IMR-90 (cell line): ENCODE data around the gene DNMT1. TPM values are rescaled to one million over a fixed set of nuclear protein-coding genes. Genes with fewer than 3 reads are reported as not detected.

Source experiments
- ATAC-seq: fragments of 200-7000 bp; cut with Tn5 transposase; 2 replicates; pipeline ENCODE4 v1.9.1; 2020; ENCODE audit warnings: low read depth, mild to moderate bottlenecking, moderate library complexity
- BruUV-seq: library from RNA; stranded (reverse); fragments of 400-500 nt; replicated peaks from 2 replicates; lab custom pipeline; 2021; lab: Mats Ljungman, UMichigan
- CTCF ChIA-PET: fragments of 300-600 bp; formaldehyde crosslinking; extraction: SDS; loops from one replicate; lab custom pipeline; 2021; ENCODE audit warnings: antibody characterized with exemption; lab: Yijun Ruan, JAX
- POLR2A ChIA-PET: fragments of 300-600 bp; sonication (Branson Sonifier 250); formaldehyde crosslinking; loops from one replicate; lab custom pipeline; 2022; ENCODE audit warnings: antibody characterized with exemption; ENCODE audit not compliant: unreplicated experiment; lab: Charles Lee
- DNase-seq: peaks from one replicate; pipeline ENCODE4 v3.0.0; 2013
- H2AFZ ChIP-seq: replicated peaks from 2 replicates; pipeline ENCODE3; 2013; ENCODE audit warnings: low read length, mild to moderate bottlenecking; ENCODE audit not compliant: poor library complexity
- H2AK5ac ChIP-seq: 2 replicates; pipeline ENCODE4 v1.6.1; 2013; ENCODE audit warnings: low read depth, low read length, inconsistent platforms
- H2AK9ac ChIP-seq: replicated peaks from 2 replicates; pipeline ENCODE3; 2013; ENCODE audit warnings: mild to moderate bottlenecking, low read depth, low read length, moderate library complexity; ENCODE audit not compliant: poor library complexity
- H2BK120ac ChIP-seq: 2 replicates; pipeline ENCODE4 v1.6.1; 2013; ENCODE audit warnings: low read depth, low read length, inconsistent platforms
- H2BK15ac ChIP-seq: 3 replicates; pipeline ENCODE4 v1.6.1; 2013; ENCODE audit warnings: low read depth, low read length, inconsistent platforms
- H2BK20ac ChIP-seq: 2 replicates; pipeline ENCODE4 v1.6.1; 2013; ENCODE audit warnings: low read depth, mild to moderate bottlenecking, inconsistent platforms, low read length, moderate library complexity
- H2BK5ac ChIP-seq: 2 replicates; pipeline ENCODE4 v1.6.1; 2013; ENCODE audit warnings: mild to moderate bottlenecking, low read depth, low read length, inconsistent platforms; ENCODE audit not compliant: poor library complexity, severe bottlenecking
- H3K14ac ChIP-seq: replicated peaks from 2 replicates; pipeline ENCODE4 v1.6.1; 2013; ENCODE audit warnings: low read depth, low read length, inconsistent platforms
- H3K18ac ChIP-seq: 2 replicates; pipeline ENCODE4 v1.6.1; 2013; ENCODE audit warnings: low read depth, low read length, control low read depth
- H3K23ac ChIP-seq: 2 replicates; pipeline ENCODE4 v1.6.1; 2013; ENCODE audit warnings: low read depth, low read length, inconsistent platforms
- H3K27ac ChIP-seq: 2 replicates; pipeline ENCODE4 v1.5.1; 2013; ENCODE audit warnings: mild to moderate bottlenecking, control low read depth, low read length; ENCODE audit not compliant: insufficient read depth
- H3K27me3 ChIP-seq: 2 replicates; pipeline ENCODE4 v1.6.1; 2013; ENCODE audit warnings: low read length; ENCODE audit not compliant: control insufficient read depth, insufficient read depth
- H3K36me3 ChIP-seq: 2 replicates; pipeline ENCODE4 v1.6.1; 2013; ENCODE audit warnings: low read length, mixed read lengths; ENCODE audit not compliant: control insufficient read depth, insufficient read depth
- H3K4ac ChIP-seq: 2 replicates; pipeline ENCODE4 v1.6.1; 2013; ENCODE audit warnings: low read depth, low read length, inconsistent platforms
- H3K4me1 ChIP-seq: 2 replicates; pipeline ENCODE4 v1.6.1; 2013; ENCODE audit warnings: low read length, mixed read lengths; ENCODE audit not compliant: control insufficient read depth, insufficient read depth
- H3K4me2 ChIP-seq: 2 replicates; pipeline ENCODE4 v1.6.1; 2013; ENCODE audit warnings: low read depth, mild to moderate bottlenecking, control low read depth, low read length, moderate library complexity
- H3K4me3 ChIP-seq: 2 replicates; pipeline ENCODE4 v1.5.1; 2013; ENCODE audit warnings: low read depth, mild to moderate bottlenecking, control low read depth, low read length, moderate library complexity; ENCODE audit not compliant: insufficient read depth
- H3K56ac ChIP-seq: 2 replicates; pipeline ENCODE4 v1.6.1; 2013; ENCODE audit warnings: low read length, inconsistent platforms; ENCODE audit not compliant: insufficient read depth; ENCODE audit errors: extremely low read depth
- H3K79me1 ChIP-seq, 2 experiments: 2 replicates each; pipeline ENCODE4 v1.6.1; 2013; ENCODE audit warnings: low read length in 2 of 2, inconsistent platforms in 1 of 2, low read depth in 1 of 2
- H3K9ac ChIP-seq: 2 replicates; pipeline ENCODE4 v1.6.1; 2013; ENCODE audit warnings: low read depth, low read length, control low read depth
- H3K9me1 ChIP-seq: 2 replicates; pipeline ENCODE4 v1.6.1; 2013; ENCODE audit warnings: low read length, inconsistent platforms; ENCODE audit not compliant: insufficient read depth
- H3K9me3 ChIP-seq: 2 replicates; pipeline ENCODE4 v1.6.1; 2013; ENCODE audit warnings: low read length; ENCODE audit not compliant: control insufficient read depth, insufficient read depth
- H4K20me1 ChIP-seq: 2 replicates; pipeline ENCODE4 v1.6.1; 2013; ENCODE audit warnings: low read length, inconsistent platforms; ENCODE audit not compliant: insufficient read depth
- H4K5ac ChIP-seq: 2 replicates; pipeline ENCODE4 v1.6.1; 2013; ENCODE audit warnings: mild to moderate bottlenecking, low read depth, low read length, control low read depth
- H4K8ac ChIP-seq, 2 experiments: 2 replicates each; pipeline ENCODE4 v1.6.1; 2013; ENCODE audit warnings: low read depth in 2 of 2, low read length in 2 of 2, control low read depth in 1 of 2, inconsistent platforms in 1 of 2
- H4K91ac ChIP-seq: 2 replicates; pipeline ENCODE4 v1.6.1; 2013; ENCODE audit warnings: low read depth, low read length, inconsistent platforms; ENCODE audit not compliant: insufficient read depth
- BHLHE40 ChIP-seq: fragments of 150-350 bp; IDR thresholded peaks from 2 replicates; pipeline ENCODE4 v1.6.1; 2016; ENCODE audit warnings: mild to moderate bottlenecking, low read depth, low read length
- CEBPB ChIP-seq: IDR thresholded peaks from 2 replicates; pipeline ENCODE4 v1.6.1; 2012; ENCODE audit warnings: low read depth, low read length, improper control_type of control experiment
- MAFK ChIP-seq: IDR thresholded peaks from 2 replicates; pipeline ENCODE4 v1.6.1; 2012; ENCODE audit warnings: low read depth, low read length, improper control_type of control experiment
- MXI1 ChIP-seq: IDR thresholded peaks from 2 replicates; pipeline ENCODE4 v1.6.1; 2012; ENCODE audit warnings: low read depth, mild to moderate bottlenecking, low read length, moderate library complexity, borderline replicate concordance
- NFE2L2 ChIP-seq: fragments of 150-350 bp; IDR thresholded peaks from 2 replicates; pipeline ENCODE4 v1.6.1; 2016; ENCODE audit warnings: low read depth, mild to moderate bottlenecking, low read length
- POLR2A ChIP-seq: IDR thresholded peaks from 2 replicates; pipeline ENCODE4 v1.6.1; 2012; ENCODE audit warnings: mild to moderate bottlenecking, low read depth, low read length
- RAD21 ChIP-seq: IDR thresholded peaks from 2 replicates; pipeline ENCODE4 v1.6.1; 2012; ENCODE audit warnings: low read length, improper control_type of control experiment
- RFX5 ChIP-seq: IDR thresholded peaks from 2 replicates; pipeline ENCODE4 v1.8.0; 2012; ENCODE audit warnings: low read depth, mild to moderate bottlenecking, low read length, moderate library complexity
- SMC3 ChIP-seq: fragments of 150-350 bp; IDR thresholded peaks from 2 replicates; pipeline ENCODE4 v1.6.1; 2016; ENCODE audit warnings: low read depth, mild to moderate bottlenecking, antibody characterized with exemption, low read length, moderate library complexity
- WGBS, 2 experiments: methylation state at CpG; one replicate each; pipeline versions ENCODE4 v1.1.5 to v1.1.7; 2013; ENCODE audit warnings: missing lambda C conversion rate in 2 of 2; ENCODE audit not compliant: insufficient read length in 1 of 2; ENCODE audit errors: extremely low coverage in 2 of 2; 5-methylcytosine and 5-hydroxymethylcytosine counted together
- dilution Hi-C: fragments of 300-500 bp; cut with HindIII; formaldehyde crosslinking; loops from one replicate; pipeline ENCODE4 v1.14.3; 2018; ENCODE audit warnings: low sequenced_read_pairs; ENCODE audit not compliant: unreplicated experiment
- in situ Hi-C: fragments of 300-500 bp; cut with MboI; formaldehyde crosslinking; loops from 3 replicates; pipeline ENCODE4 v1.14.3; 2019; ENCODE audit warnings: low sequenced_read_pairs, inconsistent platforms, mixed read lengths
- intact Hi-C: fragments of 100-400 bp; cut with micrococcal nuclease; formaldehyde crosslinking; loops from 2 replicates; pipeline ENCODE4 v1.10.0; 2022
- polyA plus RNA-seq, 3 experiments: library from polyadenylated mRNA; depleted of rRNA; stranded (reverse); fragments of >200 nt; gene quantifications; 2 replicates each; pipeline ENCODE4 v1.2.3, GENCODE V29; 2012; ENCODE audit warnings: low replicate concordance in 1 of 3
- total RNA-seq: library from RNA; depleted of rRNA; stranded (reverse); fragments of >200 nt; gene quantifications from 2 replicates; pipeline ENCODE4 v1.2.3, GENCODE V29; 2012
- TF ChIP-seq, protein P1 (sequence below): conservative IDR thresholded peaks from 2 replicates; pipeline ENCODE4 v1.5.1; 2012; ENCODE audit warnings: mild to moderate bottlenecking, low read depth, low read length, improper control_type of control experiment
- TF ChIP-seq, protein P2 (sequence below): fragments of 150-350 bp; IDR thresholded peaks from 2 replicates; pipeline ENCODE4 v1.6.1; 2017; ENCODE audit warnings: mild to moderate bottlenecking, antibody characterized with exemption, low read length, low read depth

DNMT1 gene
- total and polyA plus RNA-seq, 2 of the 4 experiments (the other 2 are of a cell fraction), result 26.2 to 83.6 TPM

- H3K23ac ChIP-seq, result no peak overlapping the region
- TF ChIP-seq BHLHE40 (no peak), RFX5 (no peak), POLR2A (no peak), SMC3 (no peak), MXI1 (no peak), CEBPB (no peak), MAFK (no peak), NFE2L2 (no peak), RAD21 (no peak)
- TF ChIP-seq, protein P1, sequence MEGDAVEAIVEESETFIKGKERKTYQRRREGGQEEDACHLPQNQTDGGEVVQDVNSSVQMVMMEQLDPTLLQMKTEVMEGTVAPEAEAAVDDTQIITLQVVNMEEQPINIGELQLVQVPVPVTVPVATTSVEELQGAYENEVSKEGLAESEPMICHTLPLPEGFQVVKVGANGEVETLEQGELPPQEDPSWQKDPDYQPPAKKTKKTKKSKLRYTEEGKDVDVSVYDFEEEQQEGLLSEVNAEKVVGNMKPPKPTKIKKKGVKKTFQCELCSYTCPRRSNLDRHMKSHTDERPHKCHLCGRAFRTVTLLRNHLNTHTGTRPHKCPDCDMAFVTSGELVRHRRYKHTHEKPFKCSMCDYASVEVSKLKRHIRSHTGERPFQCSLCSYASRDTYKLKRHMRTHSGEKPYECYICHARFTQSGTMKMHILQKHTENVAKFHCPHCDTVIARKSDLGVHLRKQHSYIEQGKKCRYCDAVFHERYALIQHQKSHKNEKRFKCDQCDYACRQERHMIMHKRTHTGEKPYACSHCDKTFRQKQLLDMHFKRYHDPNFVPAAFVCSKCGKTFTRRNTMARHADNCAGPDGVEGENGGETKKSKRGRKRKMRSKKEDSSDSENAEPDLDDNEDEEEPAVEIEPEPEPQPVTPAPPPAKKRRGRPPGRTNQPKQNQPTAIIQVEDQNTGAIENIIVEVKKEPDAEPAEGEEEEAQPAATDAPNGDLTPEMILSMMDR, result no peak
- TF ChIP-seq, protein P2, sequence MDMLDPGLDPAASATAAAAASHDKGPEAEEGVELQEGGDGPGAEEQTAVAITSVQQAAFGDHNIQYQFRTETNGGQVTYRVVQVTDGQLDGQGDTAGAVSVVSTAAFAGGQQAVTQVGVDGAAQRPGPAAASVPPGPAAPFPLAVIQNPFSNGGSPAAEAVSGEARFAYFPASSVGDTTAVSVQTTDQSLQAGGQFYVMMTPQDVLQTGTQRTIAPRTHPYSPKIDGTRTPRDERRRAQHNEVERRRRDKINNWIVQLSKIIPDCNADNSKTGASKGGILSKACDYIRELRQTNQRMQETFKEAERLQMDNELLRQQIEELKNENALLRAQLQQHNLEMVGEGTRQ, result no peak
- no peak overlapping the region for H4K91ac ChIP-seq
- no peak overlapping the region for H4K5ac ChIP-seq
- H2BK15ac ChIP-seq, result no peak overlapping the region
- no peak overlapping the region for H2BK20ac ChIP-seq
- peaks cover 3 to 24% of the 10 kb centered on the region in 2 experiments; a peak in 3 of 4 replicates for H3K79me1 ChIP-seq
- BruUV-seq, result no TSS peak
- intact Hi-C loops, result no loop called here
- ChIA-PET CTCF (no interaction called here), POLR2A (no interaction called here)
- H2BK5ac ChIP-seq, result no peak overlapping the region
- H3K18ac ChIP-seq, result no peak overlapping the region
- no peak overlapping the region for H3K27ac ChIP-seq
- H2AFZ ChIP-seq, result no peak overlapping the region
- dilution Hi-C loops, result no loop called here
- H2AK5ac ChIP-seq, result no peak overlapping the region
- no peaks in the 10 kb centered on the region for H3K9me3 ChIP-seq
- H4K20me1 ChIP-seq, result no peaks in the 10 kb centered on the region
- no peak overlapping the region for H3K14ac ChIP-seq
- WGBS, 2 experiments, result no CpG with 5 or more reads among the region's 6 CpGs
- no peaks in the 10 kb centered on the region for H3K4me1 ChIP-seq
- H3K27me3 ChIP-seq, result no peaks in the 10 kb centered on the region
- no peak overlapping the region for H3K4me2 ChIP-seq
- H3K4me3 ChIP-seq, result no peak overlapping the region
- no peak overlapping the region for H2BK120ac ChIP-seq
- DNase-seq (no peak), ATAC-seq (no peak)
- no peak overlapping the region for H4K8ac ChIP-seq
- in situ Hi-C loops, result no loop called here
- H3K56ac ChIP-seq, result no peak overlapping the region
- peaks cover 13% of the 10 kb centered on the region; the same call in 1 of the 2 replicates for H3K9me1 ChIP-seq
- no peak overlapping the region for H3K4ac ChIP-seq
- no peak overlapping the region for H2AK9ac ChIP-seq
- no peak overlapping the region for H3K9ac ChIP-seq
- H3K36me3 ChIP-seq, result peaks cover 31% of the 10 kb centered on the region; the same call in 1 of the 2 replicates
Measured at GRCh38 chr19:10088949-10089554, 105.7 kb downstream of the DNMT1 start.
